SK-N-MC (cell line): ENCODE results near the gene COL6A5.
A peak's percentile ranks its signal among the peaks of the same experiment; 100 is the strongest.

Experiments
- DNase-seq: peaks from one replicate; pipeline ENCODE4 v3.0.0-alpha.2; 2011; ENCODE audit warnings: low read depth, low spot score
- H3K27ac ChIP-seq: fragments of 200-600 bp; sonication (generic); 2 replicates; pipeline ENCODE4 v1.5.1; 2016; ENCODE audit warnings: mixed run types
- H3K36me3 ChIP-seq: fragments of 200-600 bp; sonication (generic); 2 replicates; pipeline ENCODE4 v1.6.1; 2017; ENCODE audit warnings: antibody characterized with exemption, low read length, mixed read lengths; ENCODE audit not compliant: insufficient read depth
- H3K4me3 ChIP-seq: fragments of 200-600 bp; sonication (generic); 2 replicates; pipeline ENCODE4 v1.5.1; 2016
- H3K9ac ChIP-seq: fragments of 200-600 bp; sonication (generic); 2 replicates; pipeline ENCODE4 v1.8.0; 2017; ENCODE audit warnings: mixed run types, mixed read lengths; ENCODE audit not compliant: insufficient read length
- H3K9me3 ChIP-seq: fragments of 200-600 bp; sonication (generic); 2 replicates; pipeline ENCODE4 v1.6.1; 2017; ENCODE audit warnings: low read depth, mild to moderate bottlenecking, antibody characterized with exemption, low read length, moderate library complexity, mixed read lengths
- EZH2 ChIP-seq: fragments of 200-600 bp; sonication (generic); IDR thresholded peaks from one replicate; pipeline ENCODE4 v1.6.1; 2017; ENCODE audit warnings: antibody characterized with exemption
- FOXP2 ChIP-seq: optimal IDR thresholded peaks from 2 replicates; pipeline ENCODE3; 2011; ENCODE audit warnings: mild to moderate bottlenecking, moderate library complexity; ENCODE audit not compliant: insufficient read depth; ENCODE audit errors: extremely low read length, control extremely low read depth
- POLR2AphosphoS5 ChIP-seq: IDR thresholded peaks from 2 replicates; pipeline ENCODE4 v1.6.1; 2012; ENCODE audit warnings: mild to moderate bottlenecking, low read depth, low read length, borderline replicate concordance

COL6A5 gene

GRCh38 chr3:130345487-130346079 lies at the start of gene COL6A5:
Gene COL6A5 (plus strand): TSS chr3:130345672. CDS start chr3:130373639, 27,967 bp downstream.
- no peaks in the 10 kb centered on the region for H3K36me3 ChIP-seq
- no peak within 1 kb of the TSS for H3K27ac ChIP-seq
- no peak for DNase-seq
- H3K9me3 ChIP-seq: no peaks in the 10 kb centered on the region
- H3K9ac ChIP-seq: no peak within 1 kb of the TSS
- no peak within 1 kb of the TSS for H3K4me3 ChIP-seq
- TF ChIP-seq POLR2AphosphoS5: no peak
- peak; percentile 53 for TF ChIP-seq EZH2
- no peak for TF ChIP-seq FOXP2

GRCh38 chr3:130299531-130299930 lies 45.9 kb upstream of the COL6A5 start:
- Histone ChIP-seq H3K36me3 (no peaks in the 10 kb centered on the region), H3K27ac (no peak overlapping the region), H3K9me3 (no peaks in the 10 kb centered on the region), H3K4me3 (no peak overlapping the region), H3K9ac (no peak overlapping the region)
- TF ChIP-seq POLR2AphosphoS5 (no peak), FOXP2 (no peak), EZH2 (no peak)
- no peak for DNase-seq

- Histone ChIP-seq H3K9ac (no peak overlapping the region), H3K27ac (no peak overlapping the region), H3K9me3 (no peaks in the 10 kb centered on the region), H3K4me3 (no peak overlapping the region), H3K36me3 (no peaks in the 10 kb centered on the region)
- no peak for DNase-seq
- no peak for TF ChIP-seq FOXP2
- no peak for TF ChIP-seq POLR2AphosphoS5
- no peak for TF ChIP-seq EZH2
Observed at GRCh38 chr3:130300888-130301287, 44.6 kb upstream of the COL6A5 start.

- H3K9me3 ChIP-seq: no peaks in the 10 kb centered on the region
- DNase-seq: no peak
- H3K27ac ChIP-seq: no peak overlapping the region
- no peaks in the 10 kb centered on the region for H3K36me3 ChIP-seq
- H3K9ac ChIP-seq: no peak overlapping the region
- no peak overlapping the region for H3K4me3 ChIP-seq
- TF ChIP-seq POLR2AphosphoS5: no peak
Observed at GRCh38 chr3:130310109-130310508, 35.4 kb upstream of the COL6A5 start.

GRCh38 chr3:130312374-130312773 lies 33.1 kb upstream of the COL6A5 start:
- Histone ChIP-seq H3K27ac (no peak overlapping the region), H3K9ac (no peak overlapping the region), H3K9me3 (no peaks in the 10 kb centered on the region), H3K36me3 (no peaks in the 10 kb centered on the region), H3K4me3 (no peak overlapping the region)
- TF ChIP-seq FOXP2: no peak
- DNase-seq: no peak

GRCh38 chr3:130316169-130316568 lies 29.3 kb upstream of the COL6A5 start:
- TF ChIP-seq FOXP2 (no peak), EZH2 (no peak), POLR2AphosphoS5 (no peak)
- no peak overlapping the region for H3K4me3 ChIP-seq
- no peaks in the 10 kb centered on the region for H3K9me3 ChIP-seq
- H3K9ac ChIP-seq: no peak overlapping the region
- no peaks in the 10 kb centered on the region for H3K36me3 ChIP-seq
- no peak overlapping the region for H3K27ac ChIP-seq
- no peak for DNase-seq

GRCh38 chr3:130323503-130323902 lies 22.0 kb upstream of the COL6A5 start:
- Histone ChIP-seq H3K9me3 (no peaks in the 10 kb centered on the region; the same call in 1 of the 2 replicates), H3K27ac (no peak overlapping the region), H3K4me3 (no peak overlapping the region), H3K9ac (no peak overlapping the region), H3K36me3 (no peaks in the 10 kb centered on the region)
- DNase-seq: no peak
- no peak for TF ChIP-seq FOXP2
- no peak for TF ChIP-seq POLR2AphosphoS5
- no peak for TF ChIP-seq EZH2

GRCh38 chr3:130340766-130341165 lies 4.7 kb upstream of the COL6A5 start:
- Histone ChIP-seq H3K9me3 (0 out of 2 replicates have a peak, but pooled peaks cover 4% of the 10 kb centered on the region), H3K9ac (no peak overlapping the region), H3K4me3 (no peak overlapping the region), H3K36me3 (no peaks in the 10 kb centered on the region), H3K27ac (no peak overlapping the region)
- TF ChIP-seq POLR2AphosphoS5 (no peak), EZH2 (no peak), FOXP2 (no peak)
- no peak for DNase-seq

GRCh38 chr3:130341388-130341787 lies 4.1 kb upstream of the COL6A5 start:
- no peak overlapping the region for H3K4me3 ChIP-seq
- no peak for DNase-seq
- no peak overlapping the region for H3K9ac ChIP-seq
- no peaks in the 10 kb centered on the region for H3K36me3 ChIP-seq
- no peak overlapping the region for H3K27ac ChIP-seq
- no peak for TF ChIP-seq POLR2AphosphoS5
- no peak for TF ChIP-seq FOXP2
- no peak for TF ChIP-seq EZH2
- 0 out of 2 replicates have a peak, but pooled peaks cover 1% of the 10 kb centered on the region for H3K9me3 ChIP-seq

GRCh38 chr3:130341882-130342281 lies 3.6 kb upstream of the COL6A5 start:
- TF ChIP-seq FOXP2 (no peak), POLR2AphosphoS5 (no peak), EZH2 (no peak)
- Histone ChIP-seq H3K9me3 (no peaks in the 10 kb centered on the region), H3K9ac (no peak overlapping the region), H3K36me3 (no peaks in the 10 kb centered on the region), H3K27ac (no peak overlapping the region), H3K4me3 (no peak overlapping the region)
- DNase-seq: no peak
